Measurements from ENCODE around the gene SMAD7.
A peak's percentile ranks its signal among the peaks of the same experiment; 100 is the strongest.

Gene SMAD7

GRCh38 chr18:48959921-48960920 is 9.5 kb upstream of the SMAD7 start:
- DNase-seq = no peak

GRCh38 chr18:48959551-48959920 is 8.8 kb upstream of the SMAD7 start:
- no peak for DNase-seq

- no peak for DNase-seq
Measured at GRCh38 chr18:48958951-48959350, 8.2 kb upstream of the SMAD7 start.

- DNase-seq = no peak
Measured at GRCh38 chr18:48957616-48958015, 6.9 kb upstream of the SMAD7 start.

GRCh38 chr18:48957136-48957535 is 6.4 kb upstream of the SMAD7 start:
- no peak for DNase-seq

GRCh38 chr18:48956356-48956755 is 5.6 kb upstream of the SMAD7 start:
- DNase-seq = no peak

- no peak for DNase-seq
Measured at GRCh38 chr18:48955830-48956261, 5.1 kb upstream of the SMAD7 start.

GRCh38 chr18:48954886-48955819 is 4.4 kb upstream of the SMAD7 start:
- DNase-seq = no peak

GRCh38 chr18:48953104-48953706 is 2.4 kb upstream of the SMAD7 start:
- no peak for DNase-seq

- peak; percentile 39 to 48 for DNase-seq
Measured at GRCh38 chr18:48952287-48953103, 1.7 kb upstream of the SMAD7 start.

- peak; percentile 74 to 79 for DNase-seq
Measured at GRCh38 chr18:48951448-48952286, 902 bp upstream of the SMAD7 start.

- peak in 1 of 2 experiments; percentile 25 for DNase-seq
Measured at GRCh38 chr18:48949606-48950535, 894 bp downstream of the SMAD7 start.

GRCh38 chr18:48949050-48949605 is 1.6 kb downstream of the SMAD7 start:
- DNase-seq = no peak

- DNase-seq = peak in 1 of 2 experiments; percentile 29
Measured at GRCh38 chr18:48948112-48949049, 2.4 kb downstream of the SMAD7 start.

GRCh38 chr18:48947560-48947959 is 3.2 kb downstream of the SMAD7 start:
- DNase-seq = no peak

GRCh38 chr18:48947092-48947491 is 3.7 kb downstream of the SMAD7 start:
- no peak for DNase-seq

- no peak for DNase-seq
Measured at GRCh38 chr18:48946329-48946835, 4.4 kb downstream of the SMAD7 start.

- no peak for DNase-seq
Measured at GRCh38 chr18:48945953-48946217, 4.9 kb downstream of the SMAD7 start.

Measured in stimulated activated CD4-positive, alpha-beta T cell treated with anti-CD3 and anti-CD28 coated beads, Interleukin-4, amount 100 ng/mL, for 4 hours (primary cell).